Frontal cortex (tissue), 4 donors: ENCODE results near the gene LYRM7. TPM values are rescaled to one million over a fixed set of nuclear protein-coding genes. Genes with fewer than 3 reads are reported as not detected.

Experiments
- DNase-seq, 2 donors: peaks; one replicate each; pipeline ENCODE4 v3.0.0; 2012; ENCODE audit warnings: low spot score in 2 of 2
- FAIRE-seq: peaks from 2 replicates; lab custom pipeline; 2012; peaks lifted over from hg19 to GRCh38; lab: Jason Lieb, UNC
- total RNA-seq: library from RNA; depleted of rRNA; stranded (reverse); fragments of >200 nt; gene quantifications from one replicate; pipeline ENCODE4 v1.2.3, GENCODE V29; 2014
- donor health status: control.
- donor health status: control.
- donor health status: control.

LYRM7 gene
- total RNA-seq, 1 donor from 2014 or later, result 30.2 TPM

- FAIRE-seq, result no peak
These were observed 44.0 kb downstream of the LYRM7 start for GRCh38 chr5:131214609-131215227.

GRCh38 chr5:131217791-131218190 is 47.0 kb downstream of the LYRM7 start:
- no peak for DNase-seq
- FAIRE-seq, result no peak

More at GRCh38 chr5:131214609-131215227, 44.0 kb downstream of the LYRM7 start:
- DNase-seq, result no peak

GRCh38 chr5:131218392-131218791 is 47.6 kb downstream of the LYRM7 start:
- DNase-seq (no peak), FAIRE-seq (no peak)

GRCh38 chr5:131220566-131220965 is 49.8 kb downstream of the LYRM7 start:
- FAIRE-seq (no peak), DNase-seq (no peak)

GRCh38 chr5:131221008-131221703 is 50.4 kb downstream of the LYRM7 start:
- FAIRE-seq (no peak), DNase-seq (no peak)

- DNase-seq (no peak), FAIRE-seq (no peak)
These were observed 51.1 kb downstream of the LYRM7 start for GRCh38 chr5:131221888-131222287.

GRCh38 chr5:131222731-131223130 is 52.0 kb downstream of the LYRM7 start:
- FAIRE-seq (no peak), DNase-seq (no peak)

GRCh38 chr5:131223751-131224386 is 53.1 kb downstream of the LYRM7 start:
- no peak for DNase-seq
- FAIRE-seq, result no peak

- FAIRE-seq, result no peak
- DNase-seq, result no peak
These were observed 53.9 kb downstream of the LYRM7 start for GRCh38 chr5:131224387-131225201.

- FAIRE-seq (no peak), DNase-seq (no peak)
These were observed 54.7 kb downstream of the LYRM7 start for GRCh38 chr5:131225282-131225974.

GRCh38 chr5:131226899-131227298 is 56.2 kb downstream of the LYRM7 start:
- FAIRE-seq, result no peak
- DNase-seq, result no peak

GRCh38 chr5:131228646-131229045 is 57.9 kb downstream of the LYRM7 start:
- FAIRE-seq (no peak), DNase-seq (no peak)

GRCh38 chr5:131229623-131230022 is 58.9 kb downstream of the LYRM7 start:
- DNase-seq (no peak), FAIRE-seq (no peak)

GRCh38 chr5:131230406-131230805 is 59.7 kb downstream of the LYRM7 start:
- FAIRE-seq, result no peak
- DNase-seq, result no peak

- FAIRE-seq (no peak), DNase-seq (no peak)
These were observed 68.9 kb downstream of the LYRM7 start for GRCh38 chr5:131239686-131240085.

GRCh38 chr5:131242728-131243255 is 72.0 kb downstream of the LYRM7 start:
- DNase-seq (no peak), FAIRE-seq (no peak)

- no peak for DNase-seq
- FAIRE-seq, result no peak
These were observed 74.6 kb downstream of the LYRM7 start for GRCh38 chr5:131245312-131245711.

GRCh38 chr5:131245948-131246347 is 75.2 kb downstream of the LYRM7 start:
- DNase-seq (no peak), FAIRE-seq (no peak)

GRCh38 chr5:131246504-131246903 is 75.8 kb downstream of the LYRM7 start:
- FAIRE-seq (no peak), DNase-seq (no peak)
